H1 (cell line): ENCODE results near the gene LRRC4C. TPM values are rescaled to one million over a fixed set of nuclear protein-coding genes. Genes with fewer than 3 reads are reported as not detected.

Source experiments
- CTCF ChIA-PET: fragments of 300-600 bp; sonication (Branson Sonifier 250); formaldehyde crosslinking; loops from one replicate; lab custom pipeline; 2021; ENCODE audit not compliant: partially characterized antibody; lab: Charles Lee
- POLR2A ChIA-PET: fragments of 300-600 bp; sonication (Branson Sonifier 250); formaldehyde crosslinking; loops from one replicate; lab custom pipeline; 2021; ENCODE audit warnings: inconsistent platforms; ENCODE audit not compliant: partially characterized antibody; lab: Charles Lee
- DNase-seq, 2 experiments: peaks; one replicate each; pipeline versions ENCODE4 v3.0.0 to v3.0.0-alpha.2; 2010 to 2022; ENCODE audit warnings: low spot score in 2 of 2, low read depth in 1 of 2, mixed read lengths in 1 of 2
- FAIRE-seq: peaks from 2 replicates; lab custom pipeline; 2011; peaks lifted over from hg19 to GRCh38; lab: Jason Lieb, UNC
- H2AFZ ChIP-seq: 2 replicates; pipeline ENCODE4 v1.8.1; 2012; ENCODE audit warnings: low read length, inconsistent platforms
- H2AK5ac ChIP-seq: 2 replicates; pipeline ENCODE4 v1.6.1; 2013; ENCODE audit warnings: low read depth, low read length
- H2BK120ac ChIP-seq: replicated peaks from 2 replicates; pipeline ENCODE3; 2013; ENCODE audit warnings: low read depth, low read length, inconsistent platforms
- H2BK12ac ChIP-seq: 2 replicates; pipeline ENCODE4 v1.6.1; 2013; ENCODE audit warnings: low read depth, low read length
- H2BK15ac ChIP-seq: 2 replicates; pipeline ENCODE4 v1.6.1; 2013; ENCODE audit warnings: low read length
- H2BK20ac ChIP-seq: 2 replicates; pipeline ENCODE4 v1.6.1; 2013; ENCODE audit warnings: low read length
- H2BK5ac ChIP-seq: 2 replicates; pipeline ENCODE4 v1.6.1; 2013; ENCODE audit warnings: low read depth, low read length
- H3K14ac ChIP-seq: 2 replicates; pipeline ENCODE4 v1.6.1; 2013; ENCODE audit warnings: inconsistent platforms; ENCODE audit not compliant: insufficient read length
- H3K18ac ChIP-seq: 2 replicates; pipeline ENCODE4 v1.6.1; 2013; ENCODE audit warnings: low read length; ENCODE audit errors: extremely low read depth
- H3K23ac ChIP-seq: 2 replicates; pipeline ENCODE4 v1.6.1; 2013; ENCODE audit warnings: inconsistent platforms; ENCODE audit not compliant: insufficient read length
- H3K23me2 ChIP-seq: 2 replicates; pipeline ENCODE4 v1.6.1; 2013; ENCODE audit warnings: low read depth, low read length
- H3K27ac ChIP-seq: 2 replicates; pipeline ENCODE4 v1.6.1; 2011; ENCODE audit warnings: low read depth, low read length, inconsistent platforms
- H3K27me3 ChIP-seq, 4 experiments: replicated peaks in 1 of 4; 1 replicate in 1 of 4; 2 replicates in 3 of 4; pipeline versions ENCODE4 v1.6.1 to v1.8.1; 2011 to 2013; ENCODE audit warnings: low read length in 3 of 4, mild to moderate bottlenecking in 3 of 4, inconsistent platforms in 2 of 4, mixed read lengths in 2 of 4, moderate library complexity in 1 of 4; ENCODE audit not compliant: control insufficient read depth in 3 of 4, insufficient read depth in 3 of 4; ENCODE audit errors: extremely low read depth in 1 of 4
- H3K36me3 ChIP-seq, 4 experiments: 2 replicates each; pipeline versions ENCODE4 v1.6.1 to v1.8.1; 2011 to 2013; ENCODE audit warnings: mild to moderate bottlenecking in 4 of 4, low read length in 3 of 4, moderate library complexity in 2 of 4, control low read depth in 1 of 4, inconsistent platforms in 1 of 4; ENCODE audit not compliant: insufficient read depth in 4 of 4, control insufficient read depth in 2 of 4
- H3K4ac ChIP-seq: replicated peaks from 2 replicates; pipeline ENCODE3; 2013; ENCODE audit warnings: low read length, low read depth, mixed read lengths, inconsistent platforms; ENCODE audit not compliant: insufficient read length
- H3K4me1 ChIP-seq, 4 experiments: replicated peaks in 1 of 4; 1 replicate in 1 of 4; 2 replicates in 3 of 4; pipeline versions ENCODE4 v1.6.1 to v1.8.1; 2011 to 2013; ENCODE audit warnings: low read length in 3 of 4, inconsistent platforms in 2 of 4, mixed read lengths in 1 of 4; ENCODE audit not compliant: insufficient read depth in 4 of 4, control insufficient read depth in 3 of 4
- H3K4me2 ChIP-seq, 2 experiments: 2 replicates each; pipeline versions ENCODE4 v1.6.1 to v1.8.1; 2011 to 2013; ENCODE audit warnings: low read depth in 2 of 2, low read length in 2 of 2, control low read depth in 1 of 2, inconsistent platforms in 1 of 2, mild to moderate bottlenecking in 1 of 2; ENCODE audit not compliant: insufficient read depth in 1 of 2
- H3K4me3 ChIP-seq, 4 experiments: fragments of 200-600, 300-600 bp in 1 of 4; sonication (generic), shearing (Covaris generic), sonication (Bioruptor Twin) in 1 of 4; 2 replicates each; pipeline versions ENCODE4 v1.5.1 to v1.8.1; 2011 to 2016; ENCODE audit warnings: low read length in 4 of 4, low read depth in 3 of 4, control low read depth in 2 of 4, inconsistent platforms in 2 of 4, mild to moderate bottlenecking in 2 of 4, mixed read lengths in 1 of 4, moderate library complexity in 1 of 4; ENCODE audit not compliant: insufficient read depth in 2 of 4; ENCODE audit errors: extremely low read depth in 1 of 4
- H3K56ac ChIP-seq: replicated peaks from 2 replicates; pipeline ENCODE3; 2013; ENCODE audit warnings: low read depth, mild to moderate bottlenecking, mixed read lengths, low read length, inconsistent platforms; ENCODE audit not compliant: insufficient read length
- H3K79me1 ChIP-seq: 2 replicates; pipeline ENCODE4 v1.6.1; 2013; ENCODE audit warnings: low read depth, low read length, control low read depth
- H3K79me2 ChIP-seq, 2 experiments: 2 replicates each; pipeline versions ENCODE4 v1.6.1 to v1.8.1; 2012 to 2013; ENCODE audit warnings: low read length in 2 of 2, mild to moderate bottlenecking in 2 of 2, inconsistent platforms in 1 of 2; ENCODE audit not compliant: insufficient read depth in 2 of 2, control insufficient read depth in 1 of 2
- H3K9ac ChIP-seq, 4 experiments: replicated peaks in 1 of 4; 1 replicate in 1 of 4; 2 replicates in 3 of 4; pipeline versions ENCODE4 v1.6.1 to v1.8.1; 2011 to 2013; ENCODE audit warnings: low read depth in 3 of 4, low read length in 3 of 4, control low read depth in 2 of 4, mild to moderate bottlenecking in 2 of 4, moderate library complexity in 2 of 4, inconsistent platforms in 1 of 4; ENCODE audit errors: extremely low read depth in 1 of 4
- H3K9me3 ChIP-seq, 2 experiments: 2 replicates each; pipeline versions ENCODE4 v1.6.1 to v1.8.1; 2012 to 2013; ENCODE audit warnings: mild to moderate bottlenecking in 2 of 2, moderate library complexity in 2 of 2, control low read depth in 1 of 2, inconsistent platforms in 1 of 2, low read depth in 1 of 2, low read length in 1 of 2, mixed read lengths in 1 of 2; ENCODE audit not compliant: insufficient read depth in 2 of 2
- H4K20me1 ChIP-seq, 2 experiments: replicated peaks in 1 of 2; 2 replicates each; pipeline versions ENCODE3 to v1.8.1; 2011 to 2013; ENCODE audit warnings: inconsistent platforms in 2 of 2, low read length in 2 of 2, mild to moderate bottlenecking in 1 of 2; ENCODE audit not compliant: insufficient read depth in 2 of 2, control insufficient read depth in 1 of 2
- H4K5ac ChIP-seq: 2 replicates; pipeline ENCODE4 v1.6.1; 2013; ENCODE audit warnings: low read length, low read depth, mixed read lengths, inconsistent platforms; ENCODE audit not compliant: insufficient read length
- H4K8ac ChIP-seq: 2 replicates; pipeline ENCODE4 v1.8.0; 2013; ENCODE audit warnings: mild to moderate bottlenecking, moderate library complexity, low read length, inconsistent platforms; ENCODE audit not compliant: insufficient read depth; ENCODE audit errors: extremely low read depth
- H4K91ac ChIP-seq: replicated peaks from 2 replicates; pipeline ENCODE3; 2013; ENCODE audit warnings: low read length, mixed read lengths, inconsistent platforms; ENCODE audit not compliant: insufficient read length
- E2F6 ChIP-seq: IDR thresholded peaks from 2 replicates; pipeline ENCODE4 v1.6.1; 2012; ENCODE audit warnings: inconsistent platforms
- WGBS, 2 experiments: shearing (Covaris generic) in 1 of 2; methylation state at CpG; one replicate each; pipeline versions ENCODE4 v1.1.6 to v1.1.7; 2013 to 2015; ENCODE audit warnings: low lambda C conversion rate in 2 of 2, mixed read lengths in 2 of 2, inconsistent platforms in 1 of 2, low coverage in 1 of 2, missing lambda C conversion rate in 1 of 2; ENCODE audit not compliant: insufficient replicate concordance in 2 of 2, insufficient coverage in 1 of 2, insufficient read length in 1 of 2; ENCODE audit errors: extremely low coverage in 1 of 2, missing lambda C conversion rate in 1 of 2; 5-methylcytosine and 5-hydroxymethylcytosine counted together
- polyA plus RNA-seq, 7 experiments: library from polyadenylated mRNA; depleted of rRNA in 3 of 7; stranded (reverse) in 5 of 7; unstranded in 2 of 7; fragments of >200 nt in 5 of 7; fragments of 200-250 nt in 2 of 7; gene quantifications; 1 replicate in 5 of 7; 2 replicates in 1 of 7; 4 replicates in 1 of 7; pipeline versions ENCODE4 v1.2.1 to v1.2.3, GENCODE V29; 2011 to 2013; ENCODE audit warnings: missing spikeins in 2 of 7, mixed read lengths in 2 of 7
- total RNA-seq: library from RNA; stranded (reverse); fragmentation: NEBNext Ultra II Directional; extraction: Animal tissue kit (Norgen Biotek cat#: 25700); gene quantifications from 2 replicates; pipeline ENCODE4 v1.2.1, GENCODE V29; 2021

LRRC4C gene
- total and polyA plus RNA-seq, 2 of the 8 experiments (the other 6 are each of a cell fraction or from before 2014, with no cell fraction given) = 0.23 to 2.2 TPM

- Histone ChIP-seq H3K27ac (no peak overlapping the region), H3K23ac (no peak overlapping the region), H3K18ac (no peak overlapping the region), H3K79me1 (no peaks in the 10 kb centered on the region), H2BK120ac (no peak overlapping the region), H4K5ac (no peak overlapping the region), H4K20me1 (no peaks in the 10 kb centered on the region), H2AFZ (no peak overlapping the region), H3K4me3 (no peak overlapping the region), H2AK5ac (no peak overlapping the region), H2BK12ac (no peak overlapping the region), H2BK15ac (no peak overlapping the region), H3K27me3 (no peaks in the 10 kb centered on the region), H2BK20ac (no peak overlapping the region), H4K8ac (no peak overlapping the region), H3K9me3 (no peaks in the 10 kb centered on the region; a peak in 1 of 4 replicates), H3K9ac (no peak overlapping the region), H3K4me1 (no peaks in the 10 kb centered on the region), H3K14ac (no peak overlapping the region), H3K23me2 (no peaks in the 10 kb centered on the region), H2BK5ac (no peak overlapping the region), H4K91ac (no peak overlapping the region), H3K79me2 (no peaks in the 10 kb centered on the region), H3K4me2 (no peak overlapping the region), H3K56ac (no peak overlapping the region), H3K36me3 (no peaks in the 10 kb centered on the region), H3K4ac (no peak overlapping the region)
- CTCF ChIA-PET = interaction anchor here (1.1 kb wide), 1 partner anchor 8 kb away, joined by 3 read pairs; no protein-coding TSS in a partner anchor
- POLR2A ChIA-PET = no interaction called here
- no peak for TF ChIP-seq E2F6
- no peak for DNase-seq
- WGBS, 2 experiments = 89% methylated on average over 4 of the region's 4 CpGs; no CpG with 5 or more reads in 1 of the 2 experiments
- no peak for FAIRE-seq
These were observed 158.4 kb downstream of the LRRC4C start for GRCh38 chr11:41301023-41301422.
